HEK293 (cell line): ENCODE data around the gene GNB1L.

ENCODE experiments used
- CTCF ChIA-PET: fragments of 350-600 bp; formaldehyde crosslinking; extraction: SDS; loops from one replicate; lab custom pipeline; 2021; ENCODE audit warnings: antibody characterized with exemption; lab: Yijun Ruan, JAX
- POLR2A ChIA-PET: fragments of 300-600 bp; formaldehyde crosslinking; extraction: SDS; loops from one replicate; lab custom pipeline; 2020; ENCODE audit warnings: antibody characterized with exemption, inconsistent platforms; lab: Yijun Ruan, JAX
- H3K27ac ChIP-seq: fragments of 200-500 bp; sonication (Bioruptor generic); 2 replicates; pipeline ENCODE4 v1.5.1; 2014; ENCODE audit warnings: low read depth, low read length, control low read depth, inconsistent platforms; ENCODE audit errors: extremely low read depth
- H3K36me3 ChIP-seq, 2 experiments: fragments of 200-500 bp in 1 of 2; sonication (Bioruptor generic) in 1 of 2; 1 replicate in 1 of 2; 2 replicates in 1 of 2; pipeline ENCODE4 v1.5.1; 2014 to 2017; ENCODE audit warnings: inconsistent platforms in 2 of 2, low read length in 2 of 2; ENCODE audit not compliant: control insufficient read depth in 2 of 2, insufficient read depth in 1 of 2
- H3K4me1 ChIP-seq: fragments of 200-500 bp; sonication (Bioruptor generic); 2 replicates; pipeline ENCODE4 v1.5.1; 2014; ENCODE audit warnings: mild to moderate bottlenecking, low read length, inconsistent platforms; ENCODE audit not compliant: control insufficient read depth, insufficient read depth
- H3K4me3 ChIP-seq: 2 replicates; pipeline ENCODE4 v1.5.1; 2011; ENCODE audit warnings: low read depth, mild to moderate bottlenecking, control low read depth, low read length, moderate library complexity
- H3K9me3 ChIP-seq: fragments of 200-500 bp; sonication (Bioruptor generic); 2 replicates; pipeline ENCODE4 v1.5.1; 2014; ENCODE audit warnings: low read depth, low read length, inconsistent platforms; ENCODE audit not compliant: control insufficient read depth, insufficient read depth
- BCL11A ChIP-seq: fragments of 450-650 bp; formaldehyde crosslinking; IDR thresholded peaks from 2 replicates; pipeline ENCODE4 v1.5.1; 2016; ENCODE audit warnings: low read depth, missing biosample characterization, missing genetic modification characterization
- CTCF ChIP-seq: fragments of 450-650 bp; formaldehyde crosslinking; IDR thresholded peaks from 2 replicates; pipeline ENCODE4 v1.5.1; 2016; ENCODE audit warnings: missing biosample characterization, missing genetic modification characterization
- EGR2 ChIP-seq: fragments of 450-650 bp; formaldehyde crosslinking; IDR thresholded peaks from 2 replicates; pipeline ENCODE4 v1.5.1; 2016; ENCODE audit warnings: low read depth, missing biosample characterization, missing genetic modification characterization
- GLIS1 ChIP-seq: fragments of 450-650 bp; formaldehyde crosslinking; IDR thresholded peaks from 2 replicates; pipeline ENCODE4 v1.5.1; 2016; ENCODE audit warnings: missing biosample characterization, missing genetic modification characterization
- GLIS2 ChIP-seq: fragments of 450-650 bp; formaldehyde crosslinking; IDR thresholded peaks from 2 replicates; pipeline ENCODE4 v1.5.1; 2016; ENCODE audit warnings: missing biosample characterization, missing genetic modification characterization
- KLF10 ChIP-seq: fragments of 450-650 bp; IDR thresholded peaks from 2 replicates; pipeline ENCODE4 v1.5.1; 2018; ENCODE audit warnings: missing biosample characterization, mild to moderate bottlenecking, missing genetic modification characterization
- ZBTB1 ChIP-seq: fragments of 450-650 bp; formaldehyde crosslinking; IDR thresholded peaks from 2 replicates; pipeline ENCODE4 v1.5.1; 2016; ENCODE audit warnings: missing biosample characterization, missing genetic modification characterization
- ZBTB7A ChIP-seq: fragments of 450-650 bp; formaldehyde crosslinking; IDR thresholded peaks from 2 replicates; pipeline ENCODE4 v1.5.1; 2016; ENCODE audit warnings: low read depth, missing biosample characterization, missing genetic modification characterization
- ZFP37 ChIP-seq: fragments of 450-650 bp; formaldehyde crosslinking; IDR thresholded peaks from 2 replicates; pipeline ENCODE4 v1.5.1; 2016; ENCODE audit warnings: missing biosample characterization, missing genetic modification characterization
- ZIC2 ChIP-seq: fragments of 450-650 bp; formaldehyde crosslinking; IDR thresholded peaks from 2 replicates; pipeline ENCODE4 v1.5.1; 2016; ENCODE audit warnings: missing biosample characterization, missing genetic modification characterization
- ZNF133 ChIP-seq: fragments of 450-650 bp; formaldehyde crosslinking; IDR thresholded peaks from 2 replicates; pipeline ENCODE4 v1.5.1; 2016; ENCODE audit warnings: missing biosample characterization, missing genetic modification characterization
- ZNF175 ChIP-seq: fragments of 450-650 bp; formaldehyde crosslinking; IDR thresholded peaks from 2 replicates; pipeline ENCODE4 v1.5.1; 2016; ENCODE audit warnings: missing biosample characterization, missing genetic modification characterization
- ZNF362 ChIP-seq: fragments of 450-650 bp; formaldehyde crosslinking; IDR thresholded peaks from 2 replicates; pipeline ENCODE4 v1.5.1; 2016; ENCODE audit warnings: missing biosample characterization, missing genetic modification characterization
- ZNF423 ChIP-seq: fragments of 450-650 bp; formaldehyde crosslinking; IDR thresholded peaks from 2 replicates; pipeline ENCODE4 v1.5.1; 2016; ENCODE audit warnings: missing biosample characterization, missing genetic modification characterization
- ZNF513 ChIP-seq: fragments of 450-650 bp; IDR thresholded peaks from 2 replicates; pipeline ENCODE4 v1.5.1; 2018; ENCODE audit warnings: missing biosample characterization, missing genetic modification characterization
- ZNF561 ChIP-seq: fragments of 450-650 bp; IDR thresholded peaks from 2 replicates; pipeline ENCODE4 v1.5.1; 2018; ENCODE audit warnings: missing biosample characterization, missing genetic modification characterization, borderline replicate concordance
- ZNF658 ChIP-seq: fragments of 450-650 bp; formaldehyde crosslinking; IDR thresholded peaks from 2 replicates; pipeline ENCODE4; 2016; ENCODE audit warnings: missing biosample characterization, missing genetic modification characterization
- ZNF660 ChIP-seq: fragments of 450-650 bp; IDR thresholded peaks from 2 replicates; pipeline ENCODE4 v1.5.1; 2018; ENCODE audit warnings: missing biosample characterization, mild to moderate bottlenecking, missing genetic modification characterization
- ZNF747 ChIP-seq: fragments of 450-650 bp; formaldehyde crosslinking; IDR thresholded peaks from 2 replicates; pipeline ENCODE4 v1.5.1; 2016; ENCODE audit warnings: missing biosample characterization, missing genetic modification characterization
- ZNF791 ChIP-seq: fragments of 450-650 bp; formaldehyde crosslinking; IDR thresholded peaks from 2 replicates; pipeline ENCODE4 v1.5.1; 2016; ENCODE audit warnings: missing biosample characterization, missing genetic modification characterization
- ZNF830 ChIP-seq: fragments of 450-650 bp; IDR thresholded peaks from 2 replicates; pipeline ENCODE4 v1.5.0; 2018; ENCODE audit warnings: missing biosample characterization, missing genetic modification characterization, low read depth, mild to moderate bottlenecking, moderate library complexity
- ZNF843 ChIP-seq: fragments of 450-650 bp; formaldehyde crosslinking; IDR thresholded peaks from 2 replicates; pipeline ENCODE4 v1.5.1; 2016; ENCODE audit warnings: missing biosample characterization, missing genetic modification characterization
- TF ChIP-seq, protein P1 (sequence below): fragments of 450-650 bp; formaldehyde crosslinking; IDR thresholded peaks from 2 replicates; pipeline ENCODE4; 2016; ENCODE audit warnings: missing biosample characterization, missing genetic modification characterization

The GNB1L gene

DNA sequence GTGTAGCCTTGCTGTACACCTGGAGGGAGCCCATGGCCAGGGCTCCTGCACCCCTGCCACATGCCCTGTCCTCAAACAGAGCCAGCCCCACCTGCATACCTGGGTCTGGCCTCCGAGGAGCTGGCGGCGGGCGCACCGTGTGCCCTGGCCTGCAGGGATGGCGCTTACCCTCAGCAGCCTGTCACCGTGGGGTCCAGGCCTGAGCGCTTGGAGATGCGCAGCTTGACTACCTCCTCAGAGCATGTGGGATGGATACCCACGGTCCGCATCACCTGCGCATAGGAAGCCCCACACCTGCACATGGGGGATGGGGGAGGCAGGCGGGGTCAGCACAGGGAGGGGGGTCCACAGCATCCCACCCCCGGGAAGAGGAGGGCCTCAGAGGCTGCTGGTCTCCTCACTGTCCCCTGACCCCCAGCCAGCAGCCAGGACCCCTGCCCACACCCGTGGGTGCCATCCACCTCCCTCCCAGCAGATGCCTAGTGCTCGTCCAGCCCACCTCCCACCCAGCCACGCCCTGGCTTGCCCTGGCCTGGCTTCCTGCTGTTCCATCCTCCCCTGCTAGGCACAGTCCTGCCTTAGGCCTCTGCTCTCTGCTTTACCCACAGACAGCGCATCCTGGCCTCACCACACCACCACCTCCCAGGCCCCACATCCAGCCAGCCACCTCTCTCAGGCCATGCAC is 22.4 kb upstream of the GNB1L start (continued):
- TF ChIP-seq ZNF513 (tag by site-specific recombination) (no peak), BCL11A (tag by site-specific recombination) (0 out of 2 replicates have a peak, but pooled peaks have one; percentile 6), EGR2 (tag by site-specific recombination) (peak; percentile 73), ZBTB1 (tag by site-specific recombination) (no peak)

GRCh38 chr22:19876314-19876940 is 21.8 kb upstream of the GNB1L start:
- H3K4me1 ChIP-seq: peaks cover 28% of the 10 kb centered on the region
- CTCF ChIA-PET: interaction anchor here (0.6 kb wide), 1 partner anchor 73 kb away, joined by 3 read pairs; no protein-coding TSS in a partner anchor

DNA sequence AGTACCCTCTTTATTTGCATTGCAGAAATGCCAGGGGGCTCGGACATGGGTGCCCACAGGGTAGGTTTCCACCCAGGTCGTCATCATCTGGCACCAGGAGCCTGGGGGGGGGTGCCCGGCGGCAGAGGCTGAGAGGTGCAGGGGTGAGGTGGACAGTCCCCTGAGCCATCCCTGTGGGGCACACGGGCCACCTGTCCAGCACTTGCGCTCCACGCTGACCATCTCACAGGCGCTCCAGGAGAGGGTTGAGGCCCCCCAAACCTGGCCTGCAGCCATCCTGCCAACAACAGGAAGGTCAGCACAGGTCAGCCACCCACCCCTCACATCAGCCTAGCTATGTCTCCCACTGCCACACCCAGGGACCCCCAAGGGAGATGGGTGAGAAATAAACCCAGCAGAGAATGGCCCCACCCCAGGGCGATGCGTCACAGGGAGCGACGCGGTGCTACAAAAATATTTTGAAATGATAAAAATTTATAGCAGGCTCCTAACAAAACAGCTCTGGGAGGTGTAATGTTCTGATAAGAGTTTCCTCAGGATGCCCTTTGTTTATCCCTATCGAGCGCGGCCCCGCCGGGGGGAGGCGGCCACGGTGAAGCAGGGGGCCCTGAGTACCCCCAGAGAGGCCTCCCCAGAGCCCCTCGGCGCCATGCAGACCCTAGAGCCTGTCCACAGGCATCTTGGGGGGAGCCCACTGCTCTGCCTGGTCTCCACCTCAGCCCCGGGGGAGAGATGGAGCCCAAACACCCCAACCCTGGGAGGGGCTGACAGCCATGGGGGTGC is 21.0 kb upstream of the GNB1L start:
- peaks cover 21% of the 10 kb centered on the region for H3K4me1 ChIP-seq
- POLR2A ChIA-PET: no interaction called here
- no peak for TF ChIP-seq ZBTB7A (tag by site-specific recombination)
- TF ChIP-seq ZNF133 (tag by site-specific recombination): no peak
- no peak for TF ChIP-seq ZNF791 (tag by site-specific recombination)
- TF ChIP-seq ZNF660 (tag by site-specific recombination): no peak
- TF ChIP-seq ZNF658: no peak
- TF ChIP-seq ZNF843: no peak
- no peak for TF ChIP-seq ZFP37 (tag by site-specific recombination)
- TF ChIP-seq KLF10 (tag by site-specific recombination): 0 out of 2 replicates have a peak, but pooled peaks have one; percentile 23
- no peak for TF ChIP-seq ZNF747 (tag by site-specific recombination)
- no peak for TF ChIP-seq ZNF362 (tag by site-specific recombination)
- TF ChIP-seq ZNF830 (tag by site-specific recombination): no peak
- peak; percentile 91 for TF ChIP-seq ZNF423 (tag by site-specific recombination)
- no peak for TF ChIP-seq GLIS2 (tag by site-specific recombination)
- TF ChIP-seq ZNF175 (tag by site-specific recombination): no peak
- TF ChIP-seq, protein P1, sequence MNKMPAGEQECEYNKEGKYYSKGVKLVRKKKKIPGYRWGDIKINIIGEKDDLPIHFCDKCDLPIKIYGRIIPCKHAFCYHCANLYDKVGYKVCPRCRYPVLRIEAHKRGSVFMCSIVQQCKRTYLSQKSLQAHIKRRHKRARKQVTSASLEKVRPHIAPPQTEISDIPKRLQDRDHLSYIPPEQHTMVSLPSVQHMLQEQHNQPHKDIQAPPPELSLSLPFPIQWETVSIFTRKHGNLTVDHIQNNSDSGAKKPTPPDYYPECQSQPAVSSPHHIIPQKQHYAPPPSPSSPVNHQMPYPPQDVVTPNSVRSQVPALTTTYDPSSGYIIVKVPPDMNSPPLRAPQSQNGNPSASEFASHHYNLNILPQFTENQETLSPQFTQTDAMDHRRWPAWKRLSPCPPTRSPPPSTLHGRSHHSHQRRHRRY (tag by site-specific recombination): no peak

More at GRCh38 chr22:19876314-19876940, 21.8 kb upstream of the GNB1L start:
- H3K9me3 ChIP-seq: no peaks in the 10 kb centered on the region
- POLR2A ChIA-PET: no interaction called here
- no peak overlapping the region for H3K4me3 ChIP-seq
- no peaks in the 10 kb centered on the region for H3K36me3 ChIP-seq
- TF ChIP-seq ZNF561 (tag by site-specific recombination): no peak
- peak; percentile 64 for TF ChIP-seq GLIS2 (tag by site-specific recombination)
- peak; percentile 87 for TF ChIP-seq ZIC2 (tag by site-specific recombination)
- peak; percentile 60 for TF ChIP-seq CTCF (tag by site-specific recombination)
- peak; percentile 100 for TF ChIP-seq GLIS1 (tag by site-specific recombination)
- H3K27ac ChIP-seq: peak overlapping the region; percentile 40; the same call in 1 of the 2 replicates

More for the DNA sequence above, 21.0 kb upstream of the GNB1L start:
- Histone ChIP-seq H3K36me3 (no peaks in the 10 kb centered on the region), H3K27ac (peak overlapping the region; percentile 58; the same call in 1 of the 2 replicates), H3K4me3 (no peak overlapping the region), H3K9me3 (no peaks in the 10 kb centered on the region)
- CTCF ChIA-PET: no interaction called here
